GM10248 (cell line): ENCODE results near the gene EXOC3.

ENCODE experiments used
- CTCF ChIA-PET: fragments of 300-600 bp; sonication (Branson Sonifier 250); formaldehyde crosslinking; extraction: SDS; loops from one replicate; lab custom pipeline; 2021; ENCODE audit warnings: antibody characterized with exemption; lab: Yijun Ruan, JAX
- POLR2A ChIA-PET: fragments of 350-650 bp; sonication (Branson Sonifier 250); formaldehyde crosslinking; extraction: SDS; loops from one replicate; lab custom pipeline; 2020; ENCODE audit warnings: antibody characterized with exemption; lab: Yijun Ruan, JAX
- DNase-seq: peaks from one replicate; pipeline ENCODE4 v3.0.0; 2012; ENCODE audit errors: extremely low spot score
- TF ChIP-seq, protein P1 (sequence below): IDR thresholded peaks from 2 replicates; pipeline ENCODE4 v1.5.1; 2012; ENCODE audit warnings: mild to moderate bottlenecking, low read depth; ENCODE audit errors: extremely low read depth, missing control alignments, control extremely low read depth

Gene EXOC3

DNA sequence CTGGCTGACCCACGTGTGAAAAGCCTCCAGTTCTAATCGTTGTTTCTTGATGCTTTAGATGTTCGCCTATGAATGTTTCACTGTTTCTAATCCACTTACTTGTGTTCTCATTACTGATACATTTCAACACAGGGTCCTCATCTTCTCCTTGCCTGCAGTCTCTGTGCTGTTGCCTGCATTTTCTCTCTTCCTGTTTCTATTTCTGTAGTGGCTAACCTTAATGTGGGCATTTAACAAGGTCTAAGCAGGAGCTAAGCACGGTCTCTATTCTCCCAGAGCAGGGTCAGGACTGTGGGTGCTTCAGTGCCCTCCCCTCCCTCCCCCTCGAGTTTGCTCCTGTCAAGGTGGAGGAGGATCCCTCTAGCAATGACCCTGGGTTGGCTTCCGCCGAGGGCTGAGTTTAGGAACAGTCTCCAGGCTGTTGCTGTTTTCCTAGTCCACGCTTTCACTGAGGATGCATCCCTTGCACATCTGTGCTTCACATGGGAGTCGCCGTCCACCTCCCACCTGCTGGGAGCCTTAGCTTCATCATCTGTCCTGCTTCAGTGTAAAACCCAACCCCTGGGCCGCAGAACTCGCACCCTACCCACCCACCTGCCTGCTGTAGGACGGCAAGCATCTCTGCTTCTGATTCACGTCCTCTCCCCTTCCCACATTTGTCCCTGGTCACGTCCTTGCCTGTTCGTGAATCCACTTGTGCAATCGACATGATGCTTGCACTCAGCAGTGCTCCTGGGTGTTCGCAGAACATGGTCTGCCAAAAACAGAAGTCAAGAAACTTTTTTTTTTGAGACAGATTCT, 2.4 kb upstream of the EXOC3 start:
- DNase-seq: no peak
- ChIA-PET POLR2A (no interaction called here), CTCF (interaction anchor here (1.7 to 3.4 kb wide), 3 partner anchors 10 to 124 kb away, joined by 7 to 15 read pairs (median 11); no protein-coding TSS in a partner anchor)
- TF ChIP-seq, protein P1, sequence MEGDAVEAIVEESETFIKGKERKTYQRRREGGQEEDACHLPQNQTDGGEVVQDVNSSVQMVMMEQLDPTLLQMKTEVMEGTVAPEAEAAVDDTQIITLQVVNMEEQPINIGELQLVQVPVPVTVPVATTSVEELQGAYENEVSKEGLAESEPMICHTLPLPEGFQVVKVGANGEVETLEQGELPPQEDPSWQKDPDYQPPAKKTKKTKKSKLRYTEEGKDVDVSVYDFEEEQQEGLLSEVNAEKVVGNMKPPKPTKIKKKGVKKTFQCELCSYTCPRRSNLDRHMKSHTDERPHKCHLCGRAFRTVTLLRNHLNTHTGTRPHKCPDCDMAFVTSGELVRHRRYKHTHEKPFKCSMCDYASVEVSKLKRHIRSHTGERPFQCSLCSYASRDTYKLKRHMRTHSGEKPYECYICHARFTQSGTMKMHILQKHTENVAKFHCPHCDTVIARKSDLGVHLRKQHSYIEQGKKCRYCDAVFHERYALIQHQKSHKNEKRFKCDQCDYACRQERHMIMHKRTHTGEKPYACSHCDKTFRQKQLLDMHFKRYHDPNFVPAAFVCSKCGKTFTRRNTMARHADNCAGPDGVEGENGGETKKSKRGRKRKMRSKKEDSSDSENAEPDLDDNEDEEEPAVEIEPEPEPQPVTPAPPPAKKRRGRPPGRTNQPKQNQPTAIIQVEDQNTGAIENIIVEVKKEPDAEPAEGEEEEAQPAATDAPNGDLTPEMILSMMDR: no peak

DNA sequence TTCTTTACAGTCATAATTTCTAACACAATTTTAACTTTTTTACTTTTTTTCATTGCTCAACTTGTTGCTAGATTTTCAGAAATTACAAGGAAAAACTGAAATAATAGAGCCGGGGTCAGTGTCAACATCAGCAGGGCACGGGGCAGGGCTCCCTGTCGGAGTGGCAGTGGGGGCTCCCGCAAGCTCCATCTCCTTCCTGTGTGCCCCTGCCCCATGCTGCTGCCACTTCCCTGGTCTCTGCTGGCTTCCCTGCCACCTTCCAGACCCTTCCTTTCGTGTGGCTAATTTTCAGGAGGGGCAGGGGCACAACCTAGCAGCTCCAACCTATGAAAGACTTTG, 1.0 kb upstream of the EXOC3 start:
- ChIA-PET CTCF (interaction anchor here (1.0 to 8.5 kb wide), 2 partner anchors 8 to 125 kb away, joined by 3 to 96 read pairs; no protein-coding TSS in a partner anchor), POLR2A (no interaction called here)
- no peak for DNase-seq
- TF ChIP-seq, protein P1: no peak

DNA sequence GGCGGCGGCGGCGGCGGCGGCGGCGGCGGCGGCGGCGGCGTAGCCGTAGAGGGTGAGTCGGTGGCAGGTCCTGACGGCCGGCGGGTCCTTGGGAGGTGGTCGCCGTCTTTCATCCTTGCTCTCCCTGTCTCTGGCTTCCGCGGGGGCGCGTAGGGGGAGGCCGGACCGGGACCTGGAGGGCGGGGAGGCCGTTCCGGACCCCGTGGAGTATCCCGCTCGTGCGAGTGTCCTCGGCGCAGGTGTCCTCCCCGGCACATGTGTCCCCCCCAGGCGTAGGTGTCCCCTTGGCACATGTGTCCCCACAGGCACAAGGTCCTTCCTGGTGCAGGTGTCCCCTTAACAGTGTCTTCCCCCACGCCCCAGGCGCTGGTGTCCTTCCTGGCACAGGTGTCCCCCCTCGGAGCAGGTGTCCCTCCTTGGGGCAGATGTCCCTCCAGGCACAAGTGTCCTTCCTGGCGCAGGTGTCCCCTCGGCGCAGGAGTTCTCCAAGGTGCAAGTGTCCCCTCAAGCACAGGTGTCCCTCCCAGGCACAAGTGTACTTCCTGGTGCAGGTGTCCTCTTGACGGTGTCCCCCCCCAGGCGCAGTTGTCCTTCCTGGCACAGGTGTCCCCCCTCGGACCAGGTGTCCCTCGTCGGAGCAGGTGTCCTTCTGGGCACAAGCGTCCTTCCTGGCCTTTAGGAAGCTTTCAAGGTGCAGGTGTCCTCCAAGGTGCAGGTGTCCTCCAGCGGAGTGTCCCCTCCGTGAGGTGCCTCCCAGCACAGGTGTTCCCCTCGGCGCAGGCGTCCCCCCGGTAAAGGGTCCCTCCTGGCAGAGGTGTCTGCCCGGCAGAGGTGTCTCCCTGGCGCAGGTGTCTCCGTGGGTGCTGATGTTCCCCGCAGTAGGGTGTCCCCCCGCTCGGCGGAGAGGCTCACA, 519 bp downstream of the EXOC3 start:
- ChIA-PET CTCF (interaction anchor here (1.3 to 8.5 kb wide), 3 partner anchors 9 to 126 kb away, joined by 3 to 96 read pairs (median 30); no protein-coding TSS in a partner anchor), POLR2A (interaction anchor here (0.5 kb wide), 1 partner anchor 26 kb away, joined by 3 read pairs; no protein-coding TSS in a partner anchor)
- peak; percentile 57 for DNase-seq
- TF ChIP-seq, protein P1: no peak

DNA sequence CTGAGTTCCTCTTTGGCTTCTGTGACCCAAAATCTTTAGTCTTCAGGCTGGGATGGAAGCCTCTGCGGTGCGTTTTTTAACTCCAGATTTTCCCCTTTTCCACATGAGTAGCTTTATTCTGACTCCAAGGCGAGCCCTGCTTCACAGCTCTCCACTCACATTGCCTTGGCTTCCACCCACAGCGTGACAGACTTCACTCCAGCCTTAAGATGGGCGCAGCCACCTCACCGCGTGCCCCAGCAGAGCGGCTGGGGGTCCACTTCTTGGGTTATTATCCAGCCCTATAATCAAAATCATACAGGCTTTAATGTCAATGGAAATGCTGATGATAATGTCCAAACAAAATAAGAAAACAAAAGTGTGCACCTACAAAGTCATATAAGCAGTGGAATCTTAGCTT, 1.2 kb downstream of the EXOC3 start:
- no peak for DNase-seq
- ChIA-PET CTCF (interaction anchor here (1.3 to 8.5 kb wide), 3 partner anchors 10 to 127 kb away, joined by 3 to 96 read pairs (median 30); no protein-coding TSS in a partner anchor), POLR2A (interaction anchor here (0.5 kb wide), 1 partner anchor 26 kb away, joined by 3 read pairs; no protein-coding TSS in a partner anchor)
- TF ChIP-seq, protein P1: no peak

DNA sequence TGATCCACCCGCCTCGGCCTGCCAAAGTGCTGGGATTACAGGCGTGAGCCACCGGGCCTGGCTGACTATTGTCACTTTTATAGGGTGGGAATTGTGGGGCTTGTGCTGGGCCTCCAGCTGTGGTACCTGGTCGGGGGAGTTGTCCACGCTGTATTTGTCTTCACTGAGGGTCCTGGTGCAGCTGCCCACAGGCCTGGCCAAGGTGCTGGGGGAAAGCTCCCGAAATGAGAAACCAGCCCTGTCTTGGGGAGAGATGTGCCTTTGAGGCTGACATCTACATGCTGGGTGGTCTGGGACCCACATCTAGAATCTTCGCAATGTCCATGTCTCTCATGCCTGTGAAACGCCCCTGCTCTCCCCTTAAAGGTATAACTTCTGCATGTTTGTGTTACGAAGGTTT, 2.6 kb downstream of the EXOC3 start:
- TF ChIP-seq, protein P1: no peak
- POLR2A ChIA-PET: interaction anchor here (1.5 kb wide), 1 partner anchor 28 kb away, joined by 4 read pairs; no protein-coding TSS in a partner anchor
- DNase-seq: no peak
- CTCF ChIA-PET: interaction anchor here (1.1 to 8.5 kb wide), 13 partner anchors 9 to 142 kb away, joined by 3 to 96 read pairs (median 7); no protein-coding TSS in a partner anchor
